SK-N-MC (cell line): Measurements from ENCODE around the gene GTPBP1.

Experiments used
- DNase-seq: peaks from one replicate; pipeline ENCODE4 v3.0.0-alpha.2; 2011; ENCODE audit warnings: low read depth, low spot score
- H3K27ac ChIP-seq: fragments of 200-600 bp; sonication (generic); 2 replicates; pipeline ENCODE4 v1.5.1; 2016; ENCODE audit warnings: mixed run types
- H3K36me3 ChIP-seq: fragments of 200-600 bp; sonication (generic); 2 replicates; pipeline ENCODE4 v1.6.1; 2017; ENCODE audit warnings: antibody characterized with exemption, low read length, mixed read lengths; ENCODE audit not compliant: insufficient read depth
- H3K4me3 ChIP-seq: fragments of 200-600 bp; sonication (generic); 2 replicates; pipeline ENCODE4 v1.5.1; 2016
- H3K9ac ChIP-seq: fragments of 200-600 bp; sonication (generic); 2 replicates; pipeline ENCODE4 v1.8.0; 2017; ENCODE audit warnings: mixed run types, mixed read lengths; ENCODE audit not compliant: insufficient read length
- H3K9me3 ChIP-seq: fragments of 200-600 bp; sonication (generic); 2 replicates; pipeline ENCODE4 v1.6.1; 2017; ENCODE audit warnings: low read depth, mild to moderate bottlenecking, antibody characterized with exemption, low read length, moderate library complexity, mixed read lengths
- EZH2 ChIP-seq: fragments of 200-600 bp; sonication (generic); IDR thresholded peaks from one replicate; pipeline ENCODE4 v1.6.1; 2017; ENCODE audit warnings: antibody characterized with exemption
- FOXP2 ChIP-seq: optimal IDR thresholded peaks from 2 replicates; pipeline ENCODE3; 2011; ENCODE audit warnings: mild to moderate bottlenecking, moderate library complexity; ENCODE audit not compliant: insufficient read depth; ENCODE audit errors: extremely low read length, control extremely low read depth
- POLR2AphosphoS5 ChIP-seq: IDR thresholded peaks from 2 replicates; pipeline ENCODE4 v1.6.1; 2012; ENCODE audit warnings: mild to moderate bottlenecking, low read depth, low read length, borderline replicate concordance

Gene GTPBP1

DNA sequence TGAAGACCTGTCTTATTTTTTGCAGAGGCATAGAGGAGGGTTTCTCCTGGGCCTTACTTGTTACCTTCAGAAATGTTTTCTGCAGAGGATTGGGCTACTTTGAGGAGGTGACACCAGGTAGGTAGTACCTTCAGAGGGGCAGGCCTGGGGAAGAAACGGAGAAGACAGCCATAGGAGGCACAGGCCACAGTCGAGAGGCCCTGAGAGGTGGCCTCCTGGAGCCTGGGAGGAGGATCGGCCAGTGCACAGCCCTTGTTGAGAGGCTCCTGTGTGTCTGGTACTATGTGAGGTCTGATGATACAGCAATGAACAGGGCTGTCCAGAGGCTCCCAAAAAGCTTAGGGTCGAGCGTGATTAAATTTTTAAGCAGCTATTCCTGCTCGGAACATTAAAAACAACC lies 11.5 kb downstream of the GTPBP1 start:
- Histone ChIP-seq H3K36me3 (peaks cover 48% of the 10 kb centered on the region), H3K27ac (peak overlapping the region; percentile 34; the same call in 1 of the 2 replicates), H3K9me3 (no peaks in the 10 kb centered on the region), H3K9ac (no peak overlapping the region), H3K4me3 (no peak overlapping the region)
- no peak for DNase-seq
- TF ChIP-seq POLR2AphosphoS5 (no peak), EZH2 (no peak), FOXP2 (no peak)

DNA sequence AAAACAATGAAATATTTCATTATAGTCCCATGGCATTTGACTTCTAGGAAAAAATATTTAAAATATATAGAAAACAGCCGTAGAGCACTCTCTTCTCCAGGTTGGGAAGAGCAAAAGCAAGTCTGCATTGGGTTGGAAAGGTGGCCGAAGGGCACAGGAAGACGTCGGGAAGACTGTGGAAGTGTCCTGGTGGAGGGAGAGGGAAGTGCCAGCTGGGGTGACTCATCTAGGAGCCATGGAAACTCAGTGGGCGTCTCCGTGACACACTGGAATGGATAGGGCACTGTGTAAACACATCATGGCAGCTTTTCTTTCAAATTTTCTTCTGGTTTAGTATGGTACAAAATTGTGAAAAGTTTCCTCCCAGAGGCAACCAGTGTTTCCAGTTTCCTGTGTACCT lies 12.7 kb downstream of the GTPBP1 start:
- TF ChIP-seq EZH2 (no peak), FOXP2 (no peak), POLR2AphosphoS5 (no peak)
- Histone ChIP-seq H3K9me3 (no peaks in the 10 kb centered on the region), H3K27ac (peak overlapping the region; percentile 34; the same call in 1 of the 2 replicates), H3K36me3 (peaks cover 60% of the 10 kb centered on the region), H3K9ac (no peak overlapping the region), H3K4me3 (no peak overlapping the region)
- DNase-seq = no peak

DNA sequence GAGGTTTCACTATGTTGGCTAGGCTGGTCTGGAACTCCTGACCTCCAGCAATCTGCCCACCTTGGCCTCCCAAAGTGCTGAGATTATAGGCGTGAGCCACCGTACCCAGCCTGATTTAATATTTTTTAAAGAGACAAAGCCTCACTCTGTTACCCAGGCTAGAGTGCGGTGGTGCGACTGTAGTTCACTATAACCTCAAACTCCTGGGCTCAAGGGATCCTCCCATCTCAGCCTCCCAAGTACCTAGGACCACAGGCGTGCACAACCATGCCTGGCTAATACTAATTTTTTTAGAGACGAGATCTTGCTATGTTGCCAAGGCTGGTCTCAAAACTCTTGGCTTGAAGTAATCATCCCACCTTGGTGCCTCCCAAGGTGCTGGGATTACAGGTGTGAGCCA lies 13.5 kb downstream of the GTPBP1 start:
- Histone ChIP-seq H3K36me3 (peaks cover 68% of the 10 kb centered on the region), H3K27ac (no peak overlapping the region), H3K9me3 (no peaks in the 10 kb centered on the region), H3K9ac (no peak overlapping the region), H3K4me3 (no peak overlapping the region)
- no peak for DNase-seq
- no peak for TF ChIP-seq EZH2

DNA sequence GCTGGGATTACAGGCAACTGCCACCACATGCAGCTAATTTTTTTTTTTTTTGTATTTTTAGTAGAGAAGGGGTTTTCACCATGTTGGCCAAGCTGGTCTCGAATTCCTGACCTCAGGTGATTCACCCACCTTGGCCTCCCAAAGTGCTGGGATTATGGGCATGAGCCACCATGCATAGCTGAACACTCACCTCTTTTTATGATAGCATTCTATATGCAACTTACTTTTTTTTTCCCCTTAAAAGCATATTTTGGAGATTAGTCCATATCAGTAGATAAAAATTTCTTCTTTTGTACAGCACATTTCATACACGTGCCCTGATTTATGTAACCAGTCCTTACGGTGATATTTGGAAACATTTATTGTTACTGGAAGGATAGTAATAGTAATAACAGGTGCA lies 14.6 kb downstream of the GTPBP1 start:
- Histone ChIP-seq H3K36me3 (peaks cover 79% of the 10 kb centered on the region), H3K9me3 (no peaks in the 10 kb centered on the region), H3K9ac (no peak overlapping the region), H3K27ac (no peak overlapping the region), H3K4me3 (no peak overlapping the region)
- no peak for DNase-seq
- TF ChIP-seq FOXP2 (no peak), EZH2 (no peak), POLR2AphosphoS5 (no peak)

DNA sequence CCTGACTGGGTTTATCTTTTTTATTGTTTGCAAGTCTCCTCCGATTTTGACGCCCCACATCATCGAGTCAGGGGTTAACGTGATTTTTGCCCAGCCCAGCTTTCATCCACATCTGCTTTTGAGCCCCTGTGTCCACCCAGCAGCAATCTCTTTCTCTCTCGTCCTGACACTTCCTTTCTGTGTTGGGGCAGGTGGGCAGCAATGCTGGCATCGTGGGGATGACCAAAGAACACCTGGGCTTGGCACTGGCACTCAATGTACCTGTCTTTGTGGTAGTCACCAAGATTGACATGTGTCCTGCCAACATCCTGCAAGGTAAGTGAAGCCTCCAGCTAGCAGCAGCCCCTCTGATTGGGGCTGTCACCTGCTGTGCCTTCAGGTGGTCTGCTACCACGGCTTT lies 15.8 kb downstream of the GTPBP1 start:
- no peaks in the 10 kb centered on the region for H3K9me3 ChIP-seq
- DNase-seq = no peak
- TF ChIP-seq EZH2 (no peak), FOXP2 (no peak), POLR2AphosphoS5 (no peak)
- peaks cover 84% of the 10 kb centered on the region for H3K36me3 ChIP-seq
- H3K9ac ChIP-seq = no peak overlapping the region
- no peak overlapping the region for H3K4me3 ChIP-seq
- H3K27ac ChIP-seq = no peak overlapping the region

DNA sequence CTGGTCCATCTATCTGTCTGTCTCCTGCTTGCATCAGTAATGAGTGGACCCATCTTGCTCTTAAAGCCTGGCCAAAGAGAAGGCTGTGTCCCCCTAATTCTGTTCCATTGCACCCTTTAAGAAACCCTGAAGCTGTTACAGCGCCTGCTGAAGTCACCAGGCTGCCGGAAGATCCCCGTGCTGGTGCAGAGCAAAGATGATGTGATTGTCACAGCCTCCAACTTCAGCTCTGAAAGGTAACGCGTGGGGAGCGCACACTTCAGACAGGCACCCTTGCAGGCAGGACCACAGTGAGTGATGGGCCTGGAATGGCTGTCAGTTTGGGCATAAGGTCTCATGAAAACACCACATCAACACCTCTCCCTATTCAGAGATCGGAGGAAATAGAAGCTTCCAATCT lies 18.4 kb downstream of the GTPBP1 start:
- no peak for TF ChIP-seq EZH2
- TF ChIP-seq FOXP2 = no peak
- no peak for TF ChIP-seq POLR2AphosphoS5
- Histone ChIP-seq H3K9me3 (no peaks in the 10 kb centered on the region), H3K9ac (no peak overlapping the region), H3K36me3 (peaks cover 90% of the 10 kb centered on the region), H3K27ac (no peak overlapping the region), H3K4me3 (no peak overlapping the region)
- DNase-seq = no peak

DNA sequence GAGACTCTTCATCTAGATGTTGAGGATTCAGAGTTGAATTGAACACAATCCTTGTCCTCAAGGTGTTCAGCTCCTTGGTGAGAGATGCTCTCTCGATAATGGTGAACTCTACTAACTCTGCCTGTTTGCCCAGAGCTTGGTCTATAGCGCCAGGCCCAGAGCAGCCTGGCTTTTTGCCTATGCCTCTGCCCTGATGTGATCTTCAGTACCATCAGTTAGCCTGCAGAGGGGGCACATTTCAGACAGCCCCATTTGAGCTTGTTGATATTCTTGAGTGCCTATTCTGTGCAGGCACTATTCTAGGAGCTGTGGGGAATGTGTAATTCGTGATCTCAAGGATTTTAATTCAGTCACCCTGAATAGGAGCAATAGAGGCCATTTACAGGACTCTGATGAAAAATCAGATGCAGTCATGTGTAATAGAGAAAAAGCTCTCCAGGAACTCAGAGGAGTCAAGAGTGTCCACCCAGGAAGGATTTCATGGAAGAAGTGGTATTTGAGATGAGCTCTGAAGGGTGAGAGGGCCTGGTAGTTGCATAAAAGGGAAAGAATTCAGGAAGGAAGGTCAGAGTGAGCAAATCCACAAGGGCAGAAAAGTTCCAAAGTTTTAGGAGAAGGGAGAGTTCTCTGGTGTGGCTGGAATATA lies 19.3 kb downstream of the GTPBP1 start:
- H3K36me3 ChIP-seq = peaks cover 95% of the 10 kb centered on the region
- no peaks in the 10 kb centered on the region for H3K9me3 ChIP-seq
- TF ChIP-seq POLR2AphosphoS5 = no peak
- TF ChIP-seq FOXP2 = no peak
- no peak for TF ChIP-seq EZH2
- no peak overlapping the region for H3K9ac ChIP-seq
- no peak overlapping the region for H3K27ac ChIP-seq
- no peak overlapping the region for H3K4me3 ChIP-seq
- no peak for DNase-seq

DNA sequence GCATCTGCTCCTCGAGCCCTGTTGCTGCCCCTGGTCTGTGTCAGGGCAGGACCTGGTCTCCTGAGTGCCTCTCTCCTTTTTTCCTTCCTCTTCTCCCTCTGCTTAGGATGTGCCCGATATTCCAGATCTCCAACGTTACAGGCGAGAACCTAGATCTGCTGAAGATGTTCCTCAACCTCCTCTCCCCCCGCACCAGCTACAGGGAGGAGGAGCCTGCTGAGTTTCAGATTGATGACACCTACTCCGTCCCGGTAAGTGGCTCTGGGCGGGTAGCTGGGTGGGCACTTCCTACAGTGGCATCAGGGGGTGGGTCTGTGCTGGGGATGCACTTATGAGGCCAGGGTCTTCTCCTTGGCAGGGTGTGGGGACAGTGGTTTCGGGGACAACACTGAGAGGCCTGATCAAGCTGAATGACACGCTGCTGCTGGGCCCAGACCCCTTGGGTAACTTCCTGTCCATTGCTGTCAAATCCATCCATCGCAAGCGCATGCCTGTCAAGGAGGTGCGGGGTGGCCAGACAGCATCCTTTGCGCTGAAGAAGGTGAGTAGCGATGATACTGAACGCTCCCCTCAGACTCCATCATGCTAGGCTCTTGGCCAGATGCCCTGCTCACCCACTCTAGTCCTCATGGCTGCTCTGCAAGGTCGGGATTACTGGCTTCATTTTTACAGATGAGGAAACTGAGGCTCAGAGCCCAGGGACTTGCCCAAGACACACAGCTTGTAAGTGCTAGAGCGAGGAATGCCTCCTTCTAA lies 20.3 kb downstream of the GTPBP1 start:
- H3K4me3 ChIP-seq = no peak overlapping the region
- no peaks in the 10 kb centered on the region for H3K9me3 ChIP-seq
- no peak overlapping the region for H3K9ac ChIP-seq
- no peak for TF ChIP-seq FOXP2
- TF ChIP-seq EZH2 = no peak
- DNase-seq = no peak
- H3K27ac ChIP-seq = no peak overlapping the region
- H3K36me3 ChIP-seq = peaks cover 96% of the 10 kb centered on the region

DNA sequence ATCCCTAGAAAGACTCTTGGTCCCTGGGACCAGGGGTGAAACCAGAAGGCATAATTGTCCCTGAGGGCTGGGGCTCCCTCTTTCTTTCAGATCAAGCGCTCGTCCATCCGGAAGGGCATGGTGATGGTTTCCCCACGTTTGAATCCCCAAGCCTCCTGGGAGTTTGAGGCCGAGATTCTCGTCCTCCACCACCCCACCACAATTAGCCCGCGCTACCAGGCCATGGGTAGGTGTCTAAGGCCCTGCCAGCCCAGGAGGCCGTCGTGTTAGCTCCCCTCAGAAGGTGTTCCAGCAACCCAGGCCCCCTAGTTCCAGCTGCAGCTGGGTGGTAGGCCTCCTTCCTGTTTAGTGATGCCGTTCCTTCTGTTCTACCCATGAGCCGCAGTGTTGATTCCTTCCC lies 21.4 kb downstream of the GTPBP1 start:
- peaks cover 93% of the 10 kb centered on the region for H3K36me3 ChIP-seq

More for the DNA sequence above, 21.4 kb downstream of the GTPBP1 start:
- no peak overlapping the region for H3K4me3 ChIP-seq
- no peak for TF ChIP-seq POLR2AphosphoS5
- no peaks in the 10 kb centered on the region for H3K9me3 ChIP-seq
- H3K27ac ChIP-seq = no peak overlapping the region
- no peak overlapping the region for H3K9ac ChIP-seq
- no peak for DNase-seq
